ENCODE measurements around the gene INTS11. TPM values are rescaled to one million over a fixed set of nuclear protein-coding genes. Genes with fewer than 3 reads are reported as not detected.

Gene INTS11
- total RNA-seq (2022; extraction: Qiagen RNA extraction; ENCODE audit: low read depth): 46.9 to 61.0 TPM (median 57.9 TPM) in 5 replicates

GRCh38 chr1:1324524-1325287 is at the start of gene INTS11, which contains the start of gene CPTP:
INTS11 (minus strand) TSS chr1:1324660; CDS start chr1:1324608, 52 bp downstream.
CPTP (plus strand) TSS chr1:1324802; CDS start chr1:1326911, 2,109 bp downstream.

GRCh38 chr1:1358433-1359271 is 34.2 kb upstream of the INTS11 start, which contains the start of gene MXRA8:
MXRA8 (minus strand) TSS chr1:1358555; CDS start chr1:1358504, 51 bp downstream.

DNA sequence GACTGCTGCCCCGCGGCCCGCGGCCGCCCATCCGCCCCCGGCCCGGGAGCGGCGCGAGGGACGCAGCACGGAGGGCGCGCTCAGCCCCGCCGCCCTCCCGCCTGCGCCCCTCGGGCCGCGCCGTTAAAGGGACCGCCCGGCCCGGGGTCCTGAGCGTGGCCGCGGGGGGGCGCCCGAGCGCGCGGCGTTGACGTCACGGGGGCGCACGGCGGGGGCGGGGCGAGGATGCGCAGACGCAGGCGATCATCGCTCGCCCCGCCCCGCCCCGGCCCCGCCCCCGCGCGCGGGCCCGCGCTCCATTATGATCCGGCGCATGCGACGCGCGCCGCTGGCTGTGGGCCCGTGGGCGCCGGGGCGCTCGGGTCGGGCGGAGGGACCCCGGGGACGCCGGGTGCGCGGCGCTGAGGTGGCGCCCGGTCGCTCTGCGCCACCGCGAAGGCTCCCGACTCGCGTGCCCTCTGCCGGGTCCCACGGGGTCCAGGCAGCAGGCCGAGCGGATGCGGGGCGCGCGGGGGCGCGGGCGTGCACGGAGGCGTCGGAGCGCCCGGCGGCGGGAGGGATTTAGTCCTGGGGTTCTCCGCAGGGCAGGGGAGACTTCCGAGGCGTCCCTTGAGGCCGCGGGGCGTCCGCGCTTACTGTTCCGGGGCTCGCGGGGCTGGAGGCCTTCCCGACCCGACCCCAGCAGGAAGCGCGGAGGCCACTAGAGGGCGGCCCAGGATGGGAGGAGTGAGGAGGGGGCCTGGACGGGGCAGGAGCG is 25.0 kb upstream of the INTS11 start, which contains the start of gene DVL1:
Gene DVL1, minus strand, starts transcription at position 163 of the 757 bp plus-strand sequence. CDS start 353 bp downstream, outside the sequence.

GRCh38 chr1:1331068-1331965 is 6.9 kb upstream of the INTS11 start, which contains the start of gene TAS1R3:
TAS1R3 (plus strand) TSS chr1:1331280; CDS start chr1:1331346, 66 bp downstream.

DNA sequence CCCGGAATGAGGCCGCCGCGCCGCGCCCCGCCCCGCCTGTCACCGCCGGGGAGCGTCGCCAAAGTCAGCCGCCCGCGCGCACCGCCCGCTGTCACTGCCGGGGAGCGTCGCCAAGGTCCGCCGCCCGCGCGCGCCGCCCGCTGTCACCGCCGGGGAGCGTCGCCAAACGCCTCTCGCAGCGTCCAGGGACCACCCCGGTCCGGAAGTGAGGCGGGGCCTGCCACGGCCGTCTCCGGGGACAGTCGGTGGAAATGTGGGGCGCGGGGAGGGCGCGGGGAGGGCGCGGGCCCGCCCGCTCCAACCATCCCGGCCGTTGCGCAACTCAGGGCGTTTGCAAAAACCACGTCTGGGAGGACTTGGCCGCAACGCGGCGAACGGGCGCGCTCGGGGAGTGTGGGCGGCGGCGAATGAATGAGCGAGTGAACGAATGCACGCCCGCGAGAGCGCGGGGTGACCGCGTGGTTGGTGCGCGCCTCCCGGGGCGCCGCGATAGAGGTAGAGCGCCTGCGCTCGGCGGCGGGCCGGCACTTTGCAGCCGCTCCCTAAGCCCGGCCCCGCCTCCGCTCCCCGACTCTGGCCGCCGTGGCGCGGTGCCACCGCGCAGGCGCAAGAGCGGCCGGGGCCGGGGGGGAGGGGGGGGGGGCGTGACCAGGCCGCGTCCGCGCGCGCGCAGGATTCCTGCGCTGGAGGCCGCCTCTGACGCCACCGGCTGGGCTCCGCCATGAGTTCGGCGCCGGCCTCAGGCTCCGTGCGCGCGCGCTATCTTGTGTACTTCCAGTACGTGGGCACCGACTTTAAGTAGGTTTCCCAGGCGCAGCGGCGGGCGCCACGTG is 16.3 kb downstream of the INTS11 start, which contains the start of the genes ACAP3 and PUSL1:
Gene ACAP3, minus strand, starts transcription at position 8 of the 833 bp plus-strand sequence. CDS start 115 bp downstream, outside the sequence.
Gene PUSL1, plus strand, starts transcription at position 675 of the 833 bp plus-strand sequence. Its CDS starts 47 bp downstream, at position 722.

DNA sequence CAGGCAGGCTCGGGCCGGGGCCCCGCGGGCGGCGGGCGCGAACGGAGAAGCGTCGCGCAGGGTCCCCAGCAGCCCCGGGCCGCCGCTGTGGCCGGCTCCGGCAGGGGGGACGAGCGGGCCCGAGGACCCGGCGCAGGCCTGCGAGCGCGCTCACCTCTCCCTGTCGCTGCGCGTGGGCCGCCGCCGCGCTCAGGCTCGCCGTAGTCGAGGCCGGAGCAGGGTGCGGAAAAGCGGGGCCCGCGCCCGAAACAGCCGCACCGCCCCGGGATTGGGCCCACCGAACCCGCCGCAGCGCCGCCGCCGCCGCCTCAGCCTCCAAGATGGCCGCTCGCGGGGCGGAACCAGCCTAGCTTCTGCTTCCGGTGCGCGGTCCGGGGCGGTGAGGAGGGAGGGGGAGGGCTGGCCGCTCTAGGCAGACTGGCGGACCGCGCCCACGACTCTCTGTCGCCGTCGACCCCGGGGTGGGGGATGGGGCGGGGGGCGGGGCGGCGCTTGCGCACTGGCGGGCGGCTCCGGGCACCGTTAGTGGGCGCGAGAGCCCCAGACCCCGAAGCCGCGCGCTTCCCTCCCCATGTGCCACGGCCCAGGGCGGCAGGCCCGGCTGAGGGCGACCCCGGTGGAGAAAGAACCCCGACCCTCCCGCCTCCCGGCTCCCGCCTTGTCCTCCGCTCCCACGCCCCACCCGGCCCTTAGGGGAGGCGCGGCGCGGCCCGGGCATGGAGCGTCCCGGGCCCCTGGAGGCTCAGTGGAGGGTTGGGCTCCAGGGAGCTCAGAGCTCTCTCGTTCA is 50.8 kb downstream of the INTS11 start, which contains the start of gene UBE2J2:
Gene UBE2J2, minus strand, starts transcription at position 343 of the 787 bp plus-strand sequence. CDS start 5,862 bp downstream, outside the sequence.

Other genes with a start within 250 kb of the INTS11 start
- gene C1orf159, start 208.6 kb downstream of the INTS11 start, total RNA-seq (2022; extraction: Qiagen RNA extraction; ENCODE audit: low read depth): 9.8 to 16.1 TPM (median 14.6 TPM) in 5 replicates
- gene TTLL10, start 150.8 kb downstream of the INTS11 start, total RNA-seq (2022; extraction: Qiagen RNA extraction; ENCODE audit: low read depth): not detected in 5 replicates
- 0.08 TPM in 1 of 5 replicates, not detected in the others for gene TNFRSF18, start 118.1 kb downstream of the INTS11 start, total RNA-seq (2022; extraction: Qiagen RNA extraction; ENCODE audit: low read depth)
- 0.07 to 0.23 TPM (median 0.13 TPM) in 4 of 5 replicates, not detected in the other for gene TNFRSF4, start 110.5 kb downstream of the INTS11 start, total RNA-seq (2022; extraction: Qiagen RNA extraction; ENCODE audit: low read depth)
- gene SDF4, start 92.7 kb downstream of the INTS11 start, total RNA-seq (2022; extraction: Qiagen RNA extraction; ENCODE audit: low read depth): 104 to 136 TPM (median 131 TPM) in 5 replicates
- 11.3 to 21.5 TPM (median 20.4 TPM) in 5 replicates for gene B3GALT6, start 92.4 kb downstream of the INTS11 start, total RNA-seq (2022; extraction: Qiagen RNA extraction; ENCODE audit: low read depth)
- gene C1QTNF12, start 77.9 kb downstream of the INTS11 start, total RNA-seq (2022; extraction: Qiagen RNA extraction; ENCODE audit: low read depth): 0.69 to 1.9 TPM (median 1.4 TPM) in 5 replicates
- gene UBE2J2, start 50.8 kb downstream of the INTS11 start, total RNA-seq (2022; extraction: Qiagen RNA extraction; ENCODE audit: low read depth): 30.6 to 52.7 TPM (median 46.6 TPM) in 5 replicates
- 0.58 to 1.3 TPM (median 1.2 TPM) in 5 replicates for gene SCNN1D, start 44.2 kb downstream of the INTS11 start, total RNA-seq (2022; extraction: Qiagen RNA extraction; ENCODE audit: low read depth)
- 11.4 to 20.0 TPM (median 18.2 TPM) in 5 replicates for gene ACAP3, start 16.7 kb downstream of the INTS11 start, total RNA-seq (2022; extraction: Qiagen RNA extraction; ENCODE audit: low read depth)
- gene PUSL1, start 16.1 kb downstream of the INTS11 start, total RNA-seq (2022; extraction: Qiagen RNA extraction; ENCODE audit: low read depth): 16.2 to 28.0 TPM (median 24.4 TPM) in 5 replicates
- 14.1 to 21.7 TPM (median 20.3 TPM) in 5 replicates for gene CPTP, start 142 bp upstream of the INTS11 start, total RNA-seq (2022; extraction: Qiagen RNA extraction; ENCODE audit: low read depth)
- 0.04 to 0.28 TPM (median 0.10 TPM) in 5 replicates for gene TAS1R3, start 6.6 kb upstream of the INTS11 start, total RNA-seq (2022; extraction: Qiagen RNA extraction; ENCODE audit: low read depth)
- 51.2 to 89.9 TPM (median 81.5 TPM) in 5 replicates for gene DVL1, start 24.8 kb upstream of the INTS11 start, total RNA-seq (2022; extraction: Qiagen RNA extraction; ENCODE audit: low read depth)
- 0.09 to 0.65 TPM (median 0.29 TPM) in 5 replicates for gene MXRA8, start 33.9 kb upstream of the INTS11 start, total RNA-seq (2022; extraction: Qiagen RNA extraction; ENCODE audit: low read depth)
- gene AURKAIP1, start 50.5 kb upstream of the INTS11 start, total RNA-seq (2022; extraction: Qiagen RNA extraction; ENCODE audit: low read depth): 107 to 183 TPM (median 168 TPM) in 5 replicates
- 47.3 to 61.0 TPM (median 48.3 TPM) in 5 replicates for gene CCNL2, start 74.7 kb upstream of the INTS11 start, total RNA-seq (2022; extraction: Qiagen RNA extraction; ENCODE audit: low read depth)
- 128 to 152 TPM (median 135 TPM) in 5 replicates for gene MRPL20, start 82.6 kb upstream of the INTS11 start, total RNA-seq (2022; extraction: Qiagen RNA extraction; ENCODE audit: low read depth)
- 0.08 to 0.10 TPM (median 0.09 TPM) in 3 of 5 replicates, not detected in the others for gene ANKRD65, start 96.6 kb upstream of the INTS11 start, total RNA-seq (2022; extraction: Qiagen RNA extraction; ENCODE audit: low read depth)
- 4.8 to 15.8 TPM (median 14.9 TPM) in 5 replicates for gene VWA1, start 111.0 kb upstream of the INTS11 start, total RNA-seq (2022; extraction: Qiagen RNA extraction; ENCODE audit: low read depth)
- not detected in 5 replicates for gene ATAD3C, start 125.0 kb upstream of the INTS11 start, total RNA-seq (2022; extraction: Qiagen RNA extraction; ENCODE audit: low read depth)
- 1.5 to 3.4 TPM (median 3.0 TPM) in 5 replicates for gene ATAD3B, start 147.1 kb upstream of the INTS11 start, total RNA-seq (2022; extraction: Qiagen RNA extraction; ENCODE audit: low read depth)
- 32.6 to 40.2 TPM (median 37.8 TPM) in 5 replicates for gene ATAD3A, start 187.5 kb upstream of the INTS11 start, total RNA-seq (2022; extraction: Qiagen RNA extraction; ENCODE audit: low read depth)
- 0.18 to 0.92 TPM (median 0.66 TPM) in 5 replicates for gene TMEM240, start 216.0 kb upstream of the INTS11 start, total RNA-seq (2022; extraction: Qiagen RNA extraction; ENCODE audit: low read depth)